Testis (tissue), 3 donors: ENCODE measurements around the gene STAU1. TPM values are rescaled to one million over a fixed set of nuclear protein-coding genes. Genes with fewer than 3 reads are reported as not detected.

Experiments used
- DNase-seq: peaks from one replicate; pipeline ENCODE4 v3.0.0-alpha.2; 2019
- H3K27ac ChIP-seq, 2 donors: fragments of 200-600 bp; sonication (generic); one replicate each; pipeline ENCODE4 v1.5.1; 2019
- H3K27me3 ChIP-seq: fragments of 200-600 bp; sonication (generic); one replicate; pipeline ENCODE4 v1.5.1; 2019
- H3K36me3 ChIP-seq: fragments of 200-600 bp; sonication (generic); one replicate; pipeline ENCODE4 v1.5.1; 2017; ENCODE audit warnings: low read depth; ENCODE audit errors: missing control alignments
- H3K4me1 ChIP-seq: fragments of 200-600 bp; sonication (generic); one replicate; pipeline ENCODE4 v1.5.1; 2019
- H3K4me3 ChIP-seq, 2 donors: fragments of 200-600 bp; sonication (generic); one replicate each; pipeline ENCODE4 v1.5.1; 2017 to 2019
- H3K9me3 ChIP-seq: fragments of 200-600 bp; sonication (generic); one replicate; pipeline ENCODE4 v1.5.1; 2017
- POLR2A ChIP-seq: fragments of 450-650 bp; IDR thresholded peaks from one replicate; pipeline ENCODE4 v1.6.1; 2017; ENCODE audit warnings: antibody characterized with exemption, mild to moderate bottlenecking, moderate library complexity
- WGBS, 2 donors: methylation state at CpG; one replicate each; pipeline ENCODE4 v1.1.5; 2018; 5-methylcytosine and 5-hydroxymethylcytosine counted together
- intact Hi-C: fragments of 100-400 bp; cut with DNase I; formaldehyde crosslinking; loops from one replicate; pipeline ENCODE4 v1.15.1; 2023; ENCODE audit warnings: low total_unique reads
- polyA plus RNA-seq: library from polyadenylated mRNA; stranded (reverse); fragments of 350-450 nt; fragmentation: Illumina TruSeq; extraction: RNeasy Lipid Tissue Mini Kit (QIAGEN cat#74804); gene quantifications from one replicate; pipeline ENCODE4 v1.2.3, GENCODE V29; 2014; ENCODE audit warnings: low read depth, low replicate concordance; ENCODE audit not compliant: insufficient read depth
- total RNA-seq, 2 donors: library from RNA; depleted of rRNA; stranded (reverse); fragments of >200 nt; gene quantifications; one replicate each; pipeline ENCODE4 v1.2.3, GENCODE V29; 2016
- TF ChIP-seq, protein P1 (sequence below), 3 experiments: fragments of 450-650 bp in 2 of 3; fragments of 200-600 bp in 1 of 3; sonication (generic) in 1 of 3; IDR thresholded peaks; one replicate each; pipeline ENCODE4 v1.5.1; 2016 to 2019; ENCODE audit warnings: antibody characterized with exemption in 3 of 3, mild to moderate bottlenecking in 2 of 3, moderate library complexity in 1 of 3

STAU1 gene
- total and polyA plus RNA-seq, 3 donors from 2014 or later, result 77.3 to 95.4 (median 85.0) TPM

- no peak overlapping the region for H3K27ac ChIP-seq
- no peaks in the 10 kb centered on the region for H3K36me3 ChIP-seq
- peaks cover 6% of the 10 kb centered on the region for H3K4me1 ChIP-seq
- TF ChIP-seq, protein P1, sequence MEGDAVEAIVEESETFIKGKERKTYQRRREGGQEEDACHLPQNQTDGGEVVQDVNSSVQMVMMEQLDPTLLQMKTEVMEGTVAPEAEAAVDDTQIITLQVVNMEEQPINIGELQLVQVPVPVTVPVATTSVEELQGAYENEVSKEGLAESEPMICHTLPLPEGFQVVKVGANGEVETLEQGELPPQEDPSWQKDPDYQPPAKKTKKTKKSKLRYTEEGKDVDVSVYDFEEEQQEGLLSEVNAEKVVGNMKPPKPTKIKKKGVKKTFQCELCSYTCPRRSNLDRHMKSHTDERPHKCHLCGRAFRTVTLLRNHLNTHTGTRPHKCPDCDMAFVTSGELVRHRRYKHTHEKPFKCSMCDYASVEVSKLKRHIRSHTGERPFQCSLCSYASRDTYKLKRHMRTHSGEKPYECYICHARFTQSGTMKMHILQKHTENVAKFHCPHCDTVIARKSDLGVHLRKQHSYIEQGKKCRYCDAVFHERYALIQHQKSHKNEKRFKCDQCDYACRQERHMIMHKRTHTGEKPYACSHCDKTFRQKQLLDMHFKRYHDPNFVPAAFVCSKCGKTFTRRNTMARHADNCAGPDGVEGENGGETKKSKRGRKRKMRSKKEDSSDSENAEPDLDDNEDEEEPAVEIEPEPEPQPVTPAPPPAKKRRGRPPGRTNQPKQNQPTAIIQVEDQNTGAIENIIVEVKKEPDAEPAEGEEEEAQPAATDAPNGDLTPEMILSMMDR (IDR thresholded peaks at IDR 0.05), result no peak
- TF ChIP-seq POLR2A, result no peak
- no peaks in the 10 kb centered on the region for H3K9me3 ChIP-seq
- H3K4me3 ChIP-seq, result no peak overlapping the region
- intact Hi-C loops, result no loop called here
- no peaks in the 10 kb centered on the region for H3K27me3 ChIP-seq
- 85 to 90% methylated on average over 6 of the region's 6 CpGs for WGBS, 2 donors
- no peak for DNase-seq
Measured at GRCh38 chr20:49161428-49162152, 26.5 kb downstream of the STAU1 start.

- intact Hi-C loops, result no loop called here
Measured at GRCh38 chr20:49160057-49160929, 27.8 kb downstream of the STAU1 start.

DNA sequence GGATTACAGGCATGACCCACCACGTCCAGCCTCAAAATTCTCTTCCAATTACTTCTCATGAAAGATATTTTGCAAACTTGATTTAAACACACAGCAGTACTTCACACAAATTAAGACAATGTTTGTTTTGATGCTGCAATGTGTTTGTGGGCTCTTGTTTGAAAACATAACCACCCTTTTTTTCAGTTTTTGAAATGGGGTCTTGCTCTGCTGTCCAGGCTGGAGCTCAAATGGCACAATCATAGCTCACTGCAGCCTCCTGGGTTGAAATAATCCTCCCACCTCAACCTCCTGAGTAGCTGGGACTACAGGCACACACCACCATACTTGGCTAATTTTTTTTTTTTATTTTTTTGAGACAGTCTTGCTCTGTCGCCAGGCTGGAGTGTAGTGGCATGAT is 31.0 kb downstream of the STAU1 start:
- WGBS, 2 donors, result 96 to 97% methylated on average over 2 of the region's 2 CpGs
- Histone ChIP-seq H3K36me3 (no peaks in the 10 kb centered on the region), H3K27me3 (no peaks in the 10 kb centered on the region), H3K4me3 (no peak overlapping the region), H3K4me1 (peaks cover 6% of the 10 kb centered on the region), H3K9me3 (no peaks in the 10 kb centered on the region), H3K27ac (no peak overlapping the region)
- TF ChIP-seq, protein P1 (IDR thresholded peaks at IDR 0.05), result no peak
- no peak for TF ChIP-seq POLR2A
- intact Hi-C loops, result no loop called here
- DNase-seq, result no peak

More at GRCh38 chr20:49160057-49160929, 27.8 kb downstream of the STAU1 start:
- Histone ChIP-seq H3K9me3 (no peaks in the 10 kb centered on the region), H3K27me3 (no peaks in the 10 kb centered on the region), H3K4me1 (peaks cover 6% of the 10 kb centered on the region), H3K27ac (no peak overlapping the region), H3K4me3 (no peak overlapping the region), H3K36me3 (no peaks in the 10 kb centered on the region)
- 41 to 49% methylated on average over 9 of the region's 9 CpGs for WGBS, 2 donors
- TF ChIP-seq, protein P1 (IDR thresholded peaks at IDR 0.05), result no peak
- no peak for TF ChIP-seq POLR2A
- no peak for DNase-seq

DNA sequence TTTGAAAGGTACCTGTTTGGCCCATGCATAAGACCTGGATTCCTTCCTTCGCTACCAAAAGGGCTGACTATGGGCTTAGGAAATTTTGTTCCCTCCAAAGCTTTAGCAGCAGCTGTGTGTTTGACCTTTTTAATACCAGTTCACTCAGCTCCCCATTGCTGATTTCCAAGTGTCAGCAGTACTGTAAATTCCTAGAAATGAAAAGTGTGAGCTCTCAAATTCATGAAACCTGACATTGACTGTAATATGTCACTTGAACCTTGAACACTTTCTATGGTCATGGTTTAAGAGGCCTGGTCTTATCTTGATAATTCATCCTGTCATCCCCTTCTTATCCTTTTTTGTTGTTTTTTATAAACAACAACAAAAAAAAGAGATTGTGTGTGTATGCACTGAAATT is 31.7 kb downstream of the STAU1 start:
- Histone ChIP-seq H3K27ac (no peak overlapping the region), H3K4me1 (peaks cover 6% of the 10 kb centered on the region), H3K4me3 (no peak overlapping the region), H3K36me3 (no peaks in the 10 kb centered on the region), H3K9me3 (no peaks in the 10 kb centered on the region), H3K27me3 (no peaks in the 10 kb centered on the region)
- WGBS, 2 donors, result 97 to 100% methylated on average over 1 of the region's 1 CpG
- TF ChIP-seq, protein P1 (IDR thresholded peaks at IDR 0.05), result no peak
- no peak for TF ChIP-seq POLR2A
- intact Hi-C loops, result no loop called here
- no peak for DNase-seq
